GM21737 (cell line): ENCODE measurements around the gene SLC16A3.
"Not testable (repeated sequence)": the region's sequence is repeated elsewhere in the genome, so short reads cannot be mapped to it uniquely, and the experiment has no call there.

Source experiments
- ATAC-seq: cut with Tn5 transposase; IDR thresholded peaks from one replicate; pipeline ENCODE4 v1.9.1; 2021; ENCODE audit warnings: mild to moderate bottlenecking, moderate library complexity; ENCODE audit not compliant: unreplicated experiment

The SLC16A3 gene

GRCh38 chr17:82245134-82246039, 16.5 kb downstream of the SLC16A3 start:
- no peak for ATAC-seq

GRCh38 chr17:82246040-82246364, 17.2 kb downstream of the SLC16A3 start:
- no peak for ATAC-seq

GRCh38 chr17:82246365-82247181, 17.7 kb downstream of the SLC16A3 start:
- no peak for ATAC-seq

- ATAC-seq, result no peak
Observed at GRCh38 chr17:82247182-82247823, 18.5 kb downstream of the SLC16A3 start.

GRCh38 chr17:82247856-82248671, 19.2 kb downstream of the SLC16A3 start:
- no peak for ATAC-seq

- ATAC-seq, result no peak
Observed at GRCh38 chr17:82248815-82249674, 20.2 kb downstream of the SLC16A3 start.

- no peak for ATAC-seq
Observed at GRCh38 chr17:82249896-82250581, 21.2 kb downstream of the SLC16A3 start.

GRCh38 chr17:82250868-82251500, 22.1 kb downstream of the SLC16A3 start:
- no peak for ATAC-seq

GRCh38 chr17:82252511-82253178, 23.8 kb downstream of the SLC16A3 start:
- ATAC-seq, result no peak

- ATAC-seq, result no peak
Observed at GRCh38 chr17:82253179-82253544, 24.3 kb downstream of the SLC16A3 start.

- not testable (repeated sequence) for ATAC-seq
Observed at GRCh38 chr17:82254096-82254495, 25.3 kb downstream of the SLC16A3 start.

- ATAC-seq, result not testable (repeated sequence)
Observed at GRCh38 chr17:82254746-82255145, 25.9 kb downstream of the SLC16A3 start.

GRCh38 chr17:82255402-82255972, 26.6 kb downstream of the SLC16A3 start:
- no peak for ATAC-seq

- no peak for ATAC-seq
Observed at GRCh38 chr17:82256242-82256885, 27.5 kb downstream of the SLC16A3 start.

GRCh38 chr17:82257473-82257872, 28.6 kb downstream of the SLC16A3 start:
- ATAC-seq, result no peak

- ATAC-seq, result no peak
Observed at GRCh38 chr17:82258555-82258954, 29.7 kb downstream of the SLC16A3 start.
